Right lobe of liver (tissue), 4 donors: ENCODE measurements around the gene HIBCH.

Experiments used
- POLR2A ChIP-seq: fragments of 450-650 bp; IDR thresholded peaks from one replicate; pipeline ENCODE4 v1.6.1; 2017; ENCODE audit warnings: antibody characterized with exemption, mild to moderate bottlenecking
- TF ChIP-seq, protein P1 (sequence below), 4 donors: fragments of 200-600 bp in 3 of 4; fragments of 450-650 bp in 1 of 4; IDR thresholded peaks; one replicate each; pipeline versions ENCODE4 v1.5.1 to v1.8.0; 2016 to 2022; ENCODE audit warnings: antibody characterized with exemption in 4 of 4, mild to moderate bottlenecking in 2 of 4
- donor health status: DM: no; HTN: no; CAD: no.
- donor health status: DM: no; HTN: no; CAD: no.
- donor health status: DM: no; HTN: yes; CAD: no.

DNA sequence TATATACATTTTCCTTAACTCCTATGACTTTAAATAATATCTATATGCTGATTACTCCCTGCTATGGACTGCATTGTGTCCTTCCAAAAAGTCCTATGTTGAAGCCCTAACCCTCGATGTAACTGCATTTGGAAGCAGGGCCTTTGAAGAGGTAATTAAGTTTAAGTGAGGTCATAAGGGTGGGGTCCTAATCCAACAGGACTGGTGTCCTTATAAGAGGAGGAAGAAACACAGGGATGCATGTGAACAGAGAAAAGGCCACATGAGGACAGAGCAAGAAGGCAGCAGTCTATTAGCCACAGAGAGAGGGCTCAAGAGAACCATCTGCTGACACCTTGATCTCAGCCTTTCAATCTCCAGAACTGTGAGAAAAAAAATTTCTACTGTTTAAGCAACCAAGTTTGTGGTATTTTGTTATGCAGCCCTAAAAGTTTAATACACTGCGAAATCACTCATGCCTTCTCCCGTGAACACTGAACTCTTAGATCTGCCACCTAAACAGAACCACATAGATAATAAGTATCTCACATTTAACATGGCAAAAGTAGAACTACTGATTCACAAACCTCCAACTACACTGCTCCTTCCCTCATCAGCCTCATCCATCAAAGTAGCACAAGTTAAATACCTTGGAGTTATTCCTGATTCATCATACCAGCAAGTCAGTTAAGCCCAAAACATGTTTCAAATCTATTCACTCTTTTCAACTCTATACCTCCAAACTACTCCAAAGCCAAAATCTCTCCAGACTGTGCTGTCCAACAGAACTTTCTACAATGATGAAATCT is 65.4 kb downstream of the HIBCH start:
- TF ChIP-seq, protein P1, sequence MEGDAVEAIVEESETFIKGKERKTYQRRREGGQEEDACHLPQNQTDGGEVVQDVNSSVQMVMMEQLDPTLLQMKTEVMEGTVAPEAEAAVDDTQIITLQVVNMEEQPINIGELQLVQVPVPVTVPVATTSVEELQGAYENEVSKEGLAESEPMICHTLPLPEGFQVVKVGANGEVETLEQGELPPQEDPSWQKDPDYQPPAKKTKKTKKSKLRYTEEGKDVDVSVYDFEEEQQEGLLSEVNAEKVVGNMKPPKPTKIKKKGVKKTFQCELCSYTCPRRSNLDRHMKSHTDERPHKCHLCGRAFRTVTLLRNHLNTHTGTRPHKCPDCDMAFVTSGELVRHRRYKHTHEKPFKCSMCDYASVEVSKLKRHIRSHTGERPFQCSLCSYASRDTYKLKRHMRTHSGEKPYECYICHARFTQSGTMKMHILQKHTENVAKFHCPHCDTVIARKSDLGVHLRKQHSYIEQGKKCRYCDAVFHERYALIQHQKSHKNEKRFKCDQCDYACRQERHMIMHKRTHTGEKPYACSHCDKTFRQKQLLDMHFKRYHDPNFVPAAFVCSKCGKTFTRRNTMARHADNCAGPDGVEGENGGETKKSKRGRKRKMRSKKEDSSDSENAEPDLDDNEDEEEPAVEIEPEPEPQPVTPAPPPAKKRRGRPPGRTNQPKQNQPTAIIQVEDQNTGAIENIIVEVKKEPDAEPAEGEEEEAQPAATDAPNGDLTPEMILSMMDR (IDR thresholded peaks at IDR 0.05): no peak
- no peak for TF ChIP-seq POLR2A
